Measurements from ENCODE around the gene DCD. TPM values are rescaled to one million over a fixed set of nuclear protein-coding genes. Genes with fewer than 3 reads are reported as not detected.

The DCD gene
- total and polyA plus RNA-seq, 2 donors (not counting 3 experiments of a cell fraction or from before 2014, with no cell fraction given), result not detected

- H3K79me2 ChIP-seq (ENCODE audit: control insufficient read depth, insufficient read depth, low read length), result no peaks in the 10 kb centered on the region
- no peak overlapping the region for H3K4me3 ChIP-seq (replicated peaks in 1 of 3; ENCODE audit: insufficient read depth in 1 of 3, low read depth in 1 of 3, low read length in 3 of 3)
- H2AFZ ChIP-seq (ENCODE audit: low read depth, low read length), result no peak overlapping the region
- no TSS peak for BruUV-seq (replicated peaks)
- H3K9me1 ChIP-seq (replicated peaks; ENCODE audit: control insufficient read depth, extremely low read depth, insufficient read depth, low read length), result no peaks in the 10 kb centered on the region
- ChIA-PET POLR2A (no interaction called here), CTCF (no interaction called here)
- H3K36me3 ChIP-seq (ENCODE audit: control insufficient read depth in 2 of 2, extremely low read depth in 1 of 2, insufficient read depth in 2 of 2, low read length in 2 of 2), result no peaks in the 10 kb centered on the region
- no peaks in the 10 kb centered on the region for H3K4me1 ChIP-seq (ENCODE audit: control insufficient read depth, extremely low read depth, insufficient read depth, low read length)
- no peak overlapping the region for H3K27ac ChIP-seq (ENCODE audit: insufficient read depth, low read depth, low read length)
- H4K20me1 ChIP-seq (replicated peaks; ENCODE audit: control insufficient read depth, extremely low read depth, insufficient read depth, low read length), result no peaks in the 10 kb centered on the region
- intact Hi-C loops (cut with micrococcal nuclease), result no loop called here
- no peak overlapping the region for H3K4me2 ChIP-seq (ENCODE audit: insufficient read depth, low read length)
- no peak overlapping the region for H3K9ac ChIP-seq (replicated peaks; ENCODE audit: extremely low read depth, insufficient read depth, low read length)
- no peaks in the 10 kb centered on the region for H3K9me3 ChIP-seq (replicated peaks; ENCODE audit: control insufficient read depth, insufficient read depth, low read length)
- dilution Hi-C loops (cut with MboI; ENCODE audit: extremely low pct_ligation_motif_present, low sequenced_read_pairs), result no loop called here
- no peak for DNase-seq (ENCODE audit: low read depth, low spot score)
- no peak for FAIRE-seq
- no peaks in the 10 kb centered on the region for H3K27me3 ChIP-seq (ENCODE audit: control insufficient read depth in 2 of 2, insufficient read depth in 2 of 2, low read length in 2 of 2)
- TF ChIP-seq JUN (IDR thresholded peaks at IDR 0.05; ENCODE audit: borderline replicate concordance, insufficient read depth, insufficient read length, low read depth) (no peak), MYC (IDR thresholded peaks at IDR 0.05; ENCODE audit: low read depth, low read length) (no peak), MAX (IDR thresholded peaks at IDR 0.05; ENCODE audit: insufficient read depth, insufficient read length) (no peak), FOS (IDR thresholded peaks at IDR 0.05; ENCODE audit: borderline replicate concordance, insufficient read depth, low read length) (no peak), POLR2A (IDR thresholded peaks at IDR 0.05; ENCODE audit: low read depth, low read length) (no peak)
- TF ChIP-seq, protein P1, sequence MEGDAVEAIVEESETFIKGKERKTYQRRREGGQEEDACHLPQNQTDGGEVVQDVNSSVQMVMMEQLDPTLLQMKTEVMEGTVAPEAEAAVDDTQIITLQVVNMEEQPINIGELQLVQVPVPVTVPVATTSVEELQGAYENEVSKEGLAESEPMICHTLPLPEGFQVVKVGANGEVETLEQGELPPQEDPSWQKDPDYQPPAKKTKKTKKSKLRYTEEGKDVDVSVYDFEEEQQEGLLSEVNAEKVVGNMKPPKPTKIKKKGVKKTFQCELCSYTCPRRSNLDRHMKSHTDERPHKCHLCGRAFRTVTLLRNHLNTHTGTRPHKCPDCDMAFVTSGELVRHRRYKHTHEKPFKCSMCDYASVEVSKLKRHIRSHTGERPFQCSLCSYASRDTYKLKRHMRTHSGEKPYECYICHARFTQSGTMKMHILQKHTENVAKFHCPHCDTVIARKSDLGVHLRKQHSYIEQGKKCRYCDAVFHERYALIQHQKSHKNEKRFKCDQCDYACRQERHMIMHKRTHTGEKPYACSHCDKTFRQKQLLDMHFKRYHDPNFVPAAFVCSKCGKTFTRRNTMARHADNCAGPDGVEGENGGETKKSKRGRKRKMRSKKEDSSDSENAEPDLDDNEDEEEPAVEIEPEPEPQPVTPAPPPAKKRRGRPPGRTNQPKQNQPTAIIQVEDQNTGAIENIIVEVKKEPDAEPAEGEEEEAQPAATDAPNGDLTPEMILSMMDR (IDR thresholded peaks at IDR 0.05; ENCODE audit: extremely low read depth in 1 of 2, insufficient read depth in 1 of 2, low read depth in 1 of 2, low read length in 2 of 2), result no peak
These were observed 12.9 kb upstream of the DCD start for GRCh38 chr12:54661048-54661447.

Measured in endothelial cell of umbilical vein (primary cell).